Right lobe of liver (tissue), 6 donors: ENCODE results near the gene ZNF678. TPM values are rescaled to one million over a fixed set of nuclear protein-coding genes. Genes with fewer than 3 reads are reported as not detected.

ENCODE experiments used
- ATAC-seq, 4 donors: fragments of 200-7000 bp; cut with Tn5 transposase; one replicate each; pipeline ENCODE4 v1.9.1; 2020; ENCODE audit warnings: mild to moderate bottlenecking in 4 of 4, moderate library complexity in 4 of 4
- DNase-seq, 3 donors: peaks; one replicate each; pipeline ENCODE4 v3.0.0-alpha.2; 2020
- H3K27ac ChIP-seq, 3 donors: fragments of 200-600 bp; one replicate each; pipeline ENCODE4 v1.8.0; 2022
- H3K27me3 ChIP-seq, 2 donors: fragments of 200-600 bp; one replicate each; pipeline ENCODE4 v1.8.0; 2022
- H3K36me3 ChIP-seq, 4 donors: fragments of 200-600 bp; sonication (generic) in 1 of 4; one replicate each; pipeline versions ENCODE4 v1.5.1 to v1.8.0; 2017 to 2022; ENCODE audit warnings: control low read depth in 1 of 4
- H3K4me1 ChIP-seq, 4 donors: fragments of 200-600 bp; sonication (generic) in 1 of 4; one replicate each; pipeline versions ENCODE4 v1.5.1 to v1.8.0; 2017 to 2022; ENCODE audit warnings: control low read depth in 1 of 4
- H3K4me3 ChIP-seq, 3 donors: fragments of 200-600 bp; one replicate each; pipeline ENCODE4 v1.8.0; 2022
- H3K9me3 ChIP-seq, 4 donors: fragments of 200-600 bp; sonication (generic) in 1 of 4; one replicate each; pipeline versions ENCODE4 v1.5.1 to v1.8.0; 2017 to 2022; ENCODE audit warnings: control low read depth in 1 of 4
- POLR2A ChIP-seq: fragments of 450-650 bp; IDR thresholded peaks from one replicate; pipeline ENCODE4 v1.6.1; 2017; ENCODE audit warnings: antibody characterized with exemption, mild to moderate bottlenecking
- WGBS: methylation state at CpG from one replicate; pipeline ENCODE4 v1.1.6; 2018; ENCODE audit warnings: low coverage, low lambda C conversion rate; ENCODE audit not compliant: insufficient coverage; ENCODE audit errors: missing lambda C conversion rate; 5-methylcytosine and 5-hydroxymethylcytosine counted together
- intact Hi-C, 2 donors: fragments of 100-400 bp; cut with DNase I; formaldehyde crosslinking; loops; one replicate each; pipeline versions ENCODE4 v1.11.2 to v1.14.1; 2022
- total RNA-seq, 6 experiments: library from RNA; depleted of rRNA in 2 of 6; stranded (reverse); fragments of >200 nt in 2 of 6; fragmentation: NEBNext Ultra II Directional in 3 of 6; extraction: Animal tissue kit (Norgen Biotek cat#: 25700) in 3 of 6; gene quantifications; one replicate each; pipeline versions ENCODE4 v1.1.0 to v1.2.4, GENCODE V29; 2016 to 2023
- TF ChIP-seq, protein P1 (sequence below), 4 donors: fragments of 200-600 bp in 3 of 4; fragments of 450-650 bp in 1 of 4; IDR thresholded peaks; one replicate each; pipeline versions ENCODE4 v1.5.1 to v1.8.0; 2016 to 2022; ENCODE audit warnings: antibody characterized with exemption in 4 of 4, mild to moderate bottlenecking in 2 of 4
- donor health status: DM: no; HTN: yes; CAD: no.
- donor health status: DM: no; HTN: no; CAD: no.
- donor health status: DM: no; HTN: no; CAD: no.
- donor health status: DM: no; HTN: yes; CAD: no.
- donor health status: DM: no; HTN: yes; CAD: no.

The ZNF678 gene
- total RNA-seq, 6 experiments from 2014 or later: 2.4 to 4.8 (median 3.0) TPM

DNA sequence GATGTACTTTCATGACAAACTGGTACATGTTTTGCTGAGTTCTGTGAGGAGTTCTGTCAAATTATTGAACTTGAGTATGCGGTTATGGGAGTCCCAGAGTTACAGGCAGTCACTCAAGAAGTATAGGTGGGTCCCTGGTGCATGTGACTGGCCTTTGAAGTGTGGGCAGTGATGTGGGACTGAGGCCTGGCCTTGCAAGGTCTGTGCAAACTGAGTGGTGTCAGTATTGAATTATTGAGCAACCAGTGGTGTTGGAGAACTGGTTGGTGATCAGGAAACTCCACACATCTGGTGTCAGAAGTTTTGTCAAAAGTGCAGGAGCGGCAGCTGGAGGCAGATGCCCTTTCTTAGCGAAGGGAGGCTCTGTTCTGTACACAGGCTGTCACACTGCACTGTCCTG lies 5.2 kb downstream of the ZNF678 start:
- no peak for DNase-seq
- 89% methylated on average over 3 of the region's 3 CpGs for WGBS
- H3K9me3 ChIP-seq: no peaks in the 10 kb centered on the region
- TF ChIP-seq, protein P1, sequence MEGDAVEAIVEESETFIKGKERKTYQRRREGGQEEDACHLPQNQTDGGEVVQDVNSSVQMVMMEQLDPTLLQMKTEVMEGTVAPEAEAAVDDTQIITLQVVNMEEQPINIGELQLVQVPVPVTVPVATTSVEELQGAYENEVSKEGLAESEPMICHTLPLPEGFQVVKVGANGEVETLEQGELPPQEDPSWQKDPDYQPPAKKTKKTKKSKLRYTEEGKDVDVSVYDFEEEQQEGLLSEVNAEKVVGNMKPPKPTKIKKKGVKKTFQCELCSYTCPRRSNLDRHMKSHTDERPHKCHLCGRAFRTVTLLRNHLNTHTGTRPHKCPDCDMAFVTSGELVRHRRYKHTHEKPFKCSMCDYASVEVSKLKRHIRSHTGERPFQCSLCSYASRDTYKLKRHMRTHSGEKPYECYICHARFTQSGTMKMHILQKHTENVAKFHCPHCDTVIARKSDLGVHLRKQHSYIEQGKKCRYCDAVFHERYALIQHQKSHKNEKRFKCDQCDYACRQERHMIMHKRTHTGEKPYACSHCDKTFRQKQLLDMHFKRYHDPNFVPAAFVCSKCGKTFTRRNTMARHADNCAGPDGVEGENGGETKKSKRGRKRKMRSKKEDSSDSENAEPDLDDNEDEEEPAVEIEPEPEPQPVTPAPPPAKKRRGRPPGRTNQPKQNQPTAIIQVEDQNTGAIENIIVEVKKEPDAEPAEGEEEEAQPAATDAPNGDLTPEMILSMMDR (IDR thresholded peaks at IDR 0.05): no peak
- TF ChIP-seq POLR2A: no peak
- no peaks in the 10 kb centered on the region for H3K36me3 ChIP-seq
- intact Hi-C loops: no loop called here
- no peak overlapping the region for H3K4me3 ChIP-seq
- no peak for ATAC-seq
- H3K4me1 ChIP-seq: no peaks in the 10 kb centered on the region
- H3K27me3 ChIP-seq: no peaks in the 10 kb centered on the region
- no peak overlapping the region for H3K27ac ChIP-seq

DNA sequence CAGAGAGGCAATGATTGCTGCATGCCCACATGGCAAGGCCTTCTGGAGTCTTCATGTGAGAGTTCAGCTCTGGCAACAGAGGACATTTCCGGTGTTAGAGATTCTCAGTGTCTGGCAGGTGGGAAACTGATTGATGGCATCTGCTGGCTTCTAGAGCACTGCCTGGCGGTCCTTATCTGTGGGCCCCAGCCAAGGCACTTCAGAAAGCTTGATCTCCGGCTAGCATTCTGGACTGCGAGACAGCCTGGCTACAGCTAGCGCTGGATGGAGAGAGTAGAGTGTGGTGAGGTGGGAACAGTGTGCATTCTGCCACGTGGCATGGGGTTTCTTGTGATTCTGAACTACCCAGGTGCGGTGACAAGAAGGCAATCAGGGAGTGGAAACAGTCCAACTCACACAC lies 9.4 kb downstream of the ZNF678 start:
- ATAC-seq (no peak), DNase-seq (no peak)
- 94% methylated on average over 3 of the region's 7 CpGs for WGBS
- no peak for TF ChIP-seq POLR2A
- TF ChIP-seq, protein P1 (IDR thresholded peaks at IDR 0.05): no peak
- H3K4me1 ChIP-seq: no peaks in the 10 kb centered on the region
- intact Hi-C loops: no loop called here
- no peaks in the 10 kb centered on the region for H3K36me3 ChIP-seq
- H3K27ac ChIP-seq: no peak overlapping the region
- H3K4me3 ChIP-seq: no peak overlapping the region
- peaks cover 0 to 11% (median 0%) of the 10 kb centered on the region in 4 donors for H3K9me3 ChIP-seq
- no peaks in the 10 kb centered on the region for H3K27me3 ChIP-seq

DNA sequence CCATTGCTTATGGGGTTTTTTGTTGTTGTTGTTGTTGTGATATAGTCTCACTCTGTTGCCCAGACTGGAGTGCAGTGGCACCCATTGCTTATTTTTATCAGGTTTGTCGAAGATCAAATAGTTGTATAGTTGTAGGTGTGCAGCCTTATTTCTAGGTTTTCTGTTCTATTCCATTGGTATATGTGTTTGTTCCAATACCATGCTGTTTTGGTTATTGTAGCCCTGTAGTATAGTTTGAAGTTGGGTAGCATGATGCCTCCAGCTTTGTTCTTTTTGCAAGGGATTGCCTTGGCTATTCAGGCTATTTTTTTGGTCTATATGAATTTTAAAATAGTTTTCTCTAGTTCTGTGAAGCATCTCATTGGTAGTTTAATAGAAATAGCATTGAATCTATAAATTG lies 11.6 kb downstream of the ZNF678 start:
- no peaks in the 10 kb centered on the region for H3K4me1 ChIP-seq
- H3K9me3 ChIP-seq: peaks cover 0 to 12% (median 0%) of the 10 kb centered on the region in 4 donors
- ATAC-seq (no peak), DNase-seq (no peak)
- H3K27me3 ChIP-seq: no peaks in the 10 kb centered on the region
- 75% methylated on average over 1 of the region's 1 CpG for WGBS
- no peak overlapping the region for H3K4me3 ChIP-seq
- no peak overlapping the region for H3K27ac ChIP-seq
- no peak for TF ChIP-seq POLR2A
- TF ChIP-seq, protein P1 (IDR thresholded peaks at IDR 0.05): no peak
- intact Hi-C loops: no loop called here
- no peaks in the 10 kb centered on the region for H3K36me3 ChIP-seq

DNA sequence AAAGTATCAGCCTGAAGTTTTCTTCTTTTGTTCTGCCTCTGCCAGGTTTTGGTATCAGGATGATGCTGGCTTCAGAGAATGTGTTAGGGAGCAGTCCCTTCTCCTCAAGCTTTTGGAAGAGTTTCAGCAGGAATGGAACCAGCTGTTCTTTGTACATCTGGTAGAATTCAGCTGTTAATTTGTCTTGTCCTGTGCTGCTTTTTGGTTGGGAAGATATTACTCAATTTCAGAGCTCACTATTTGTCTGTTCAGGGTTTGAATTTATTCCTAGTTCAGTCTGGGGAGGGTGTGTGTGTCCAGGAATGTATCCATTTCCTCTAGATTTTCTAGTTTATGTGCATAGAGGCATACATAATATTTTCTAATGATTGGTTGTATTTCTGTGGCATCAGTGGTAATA lies 12.8 kb downstream of the ZNF678 start:
- Histone ChIP-seq H3K36me3 (no peaks in the 10 kb centered on the region), H3K4me3 (no peak overlapping the region), H3K9me3 (peaks cover 0 to 12% (median 0%) of the 10 kb centered on the region in 4 donors), H3K4me1 (no peaks in the 10 kb centered on the region), H3K27me3 (no peaks in the 10 kb centered on the region), H3K27ac (no peak overlapping the region)
- intact Hi-C loops: no loop called here
- DNase-seq (no peak), ATAC-seq (no peak)
- no peak for TF ChIP-seq POLR2A
- TF ChIP-seq, protein P1 (IDR thresholded peaks at IDR 0.05): no peak

DNA sequence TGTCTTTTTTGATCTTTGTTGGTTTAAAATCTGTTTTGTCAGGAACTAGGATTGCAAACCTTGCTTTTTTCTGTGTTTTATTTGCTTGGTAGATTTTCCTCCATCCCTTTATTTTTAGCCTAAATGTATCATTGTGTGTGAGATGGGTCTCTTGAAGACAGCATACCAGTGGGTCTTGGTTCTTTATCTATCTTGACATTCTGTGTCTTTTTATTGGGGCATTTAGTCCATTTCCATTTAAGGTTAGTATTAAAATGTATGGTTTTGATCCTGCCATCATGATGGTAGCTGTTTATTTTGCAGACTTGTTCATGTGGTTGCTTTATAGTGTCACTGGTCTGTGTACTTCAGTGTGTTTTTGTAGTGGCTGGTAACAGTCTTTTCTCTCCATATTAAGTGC lies 14.1 kb downstream of the ZNF678 start:
- Histone ChIP-seq H3K27me3 (no peaks in the 10 kb centered on the region), H3K36me3 (no peaks in the 10 kb centered on the region), H3K4me3 (no peak overlapping the region), H3K4me1 (no peaks in the 10 kb centered on the region), H3K27ac (no peak overlapping the region), H3K9me3 (peaks cover 0 to 12% (median 0%) of the 10 kb centered on the region in 4 donors)
- DNase-seq: no peak
- intact Hi-C loops: no loop called here
- no peak for TF ChIP-seq POLR2A
- TF ChIP-seq, protein P1 (IDR thresholded peaks at IDR 0.05): no peak
- no peak for ATAC-seq
